HUES6 (cell line): ENCODE measurements around the gene UBR7.
"Not testable (repeated sequence)": the region's sequence is repeated elsewhere in the genome, so short reads cannot be mapped to it uniquely, and the experiment has no call there.

Experiments used
- H3K27ac ChIP-seq: 2 replicates; pipeline ENCODE4 v1.7.0; 2013; ENCODE audit warnings: low read depth, mild to moderate bottlenecking, low read length, inconsistent platforms
- H3K27me3 ChIP-seq: 2 replicates; pipeline ENCODE4 v1.6.1; 2013; ENCODE audit warnings: low read length; ENCODE audit not compliant: control insufficient read depth, insufficient read depth
- H3K36me3 ChIP-seq: 2 replicates; pipeline ENCODE4 v1.6.1; 2013; ENCODE audit warnings: low read length; ENCODE audit not compliant: control insufficient read depth, insufficient read depth
- H3K4me1 ChIP-seq: 2 replicates; pipeline ENCODE4 v1.6.1; 2013; ENCODE audit warnings: low read length; ENCODE audit not compliant: control insufficient read depth, insufficient read depth
- H3K4me3 ChIP-seq: 2 replicates; pipeline ENCODE4 v1.5.1; 2013; ENCODE audit warnings: low read depth, low read length
- H3K9ac ChIP-seq: one replicate; pipeline ENCODE4 v1.6.1; 2013; ENCODE audit warnings: mild to moderate bottlenecking, low read length
- H3K9me3 ChIP-seq: 2 replicates; pipeline ENCODE4 v1.6.1; 2013; ENCODE audit warnings: low read depth, low read length; ENCODE audit not compliant: control insufficient read depth, insufficient read depth

The UBR7 gene, protein sequence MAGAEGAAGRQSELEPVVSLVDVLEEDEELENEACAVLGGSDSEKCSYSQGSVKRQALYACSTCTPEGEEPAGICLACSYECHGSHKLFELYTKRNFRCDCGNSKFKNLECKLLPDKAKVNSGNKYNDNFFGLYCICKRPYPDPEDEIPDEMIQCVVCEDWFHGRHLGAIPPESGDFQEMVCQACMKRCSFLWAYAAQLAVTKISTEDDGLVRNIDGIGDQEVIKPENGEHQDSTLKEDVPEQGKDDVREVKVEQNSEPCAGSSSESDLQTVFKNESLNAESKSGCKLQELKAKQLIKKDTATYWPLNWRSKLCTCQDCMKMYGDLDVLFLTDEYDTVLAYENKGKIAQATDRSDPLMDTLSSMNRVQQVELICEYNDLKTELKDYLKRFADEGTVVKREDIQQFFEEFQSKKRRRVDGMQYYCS

DNA sequence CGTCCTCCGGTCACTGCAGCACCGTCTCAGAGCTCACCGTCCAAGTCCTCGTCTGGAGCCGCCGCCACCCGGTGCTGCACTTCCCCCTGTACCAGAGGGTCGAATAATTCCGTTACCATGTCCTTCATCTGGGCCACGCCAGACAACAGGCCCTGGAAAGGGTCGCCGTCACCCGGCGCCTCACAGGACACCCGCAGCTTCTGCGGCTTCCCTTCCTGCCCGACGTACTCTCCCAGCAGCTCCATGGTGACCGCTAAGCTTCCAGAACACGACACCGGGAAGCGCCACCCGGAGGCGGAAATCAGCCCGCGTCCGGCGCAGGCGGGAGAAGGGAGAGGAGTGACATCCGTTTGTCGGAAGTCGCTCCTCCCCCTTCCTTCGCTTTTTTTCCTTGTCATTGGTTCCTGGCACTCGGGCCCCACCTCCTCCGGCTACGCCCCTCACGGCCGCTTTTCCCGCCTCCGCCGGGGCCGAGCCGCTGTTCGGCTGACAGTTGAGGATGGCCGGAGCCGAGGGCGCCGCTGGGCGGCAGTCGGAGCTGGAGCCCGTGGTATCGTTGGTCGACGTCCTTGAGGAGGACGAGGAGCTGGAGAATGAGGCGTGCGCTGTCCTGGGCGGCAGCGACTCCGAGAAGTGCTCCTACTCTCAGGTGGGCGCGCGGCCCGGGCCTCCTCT lies at the start of gene UBR7, which contains the start of gene GON7:
TSS of gene UBR7 (plus strand) at position 464 of the 675 bp plus-strand sequence. CDS start at position 500, 36 bp downstream.
TSS of gene GON7 (minus strand) at position 273 of the 675 bp plus-strand sequence. CDS start at position 245, 28 bp downstream.
- Histone ChIP-seq H3K27ac (peak within 1 kb of the TSS; percentile 71; the same call in 1 of the 2 replicates), H3K36me3 (peaks cover 16% of the 10 kb centered on the region), H3K27me3 (no peaks in the 10 kb centered on the region), H3K4me3 (peak within 1 kb of the TSS; percentile 79), H3K9ac (peak within 1 kb of the TSS; percentile 90), H3K9me3 (no peaks in the 10 kb centered on the region), H3K4me1 (no peaks in the 10 kb centered on the region)

DNA sequence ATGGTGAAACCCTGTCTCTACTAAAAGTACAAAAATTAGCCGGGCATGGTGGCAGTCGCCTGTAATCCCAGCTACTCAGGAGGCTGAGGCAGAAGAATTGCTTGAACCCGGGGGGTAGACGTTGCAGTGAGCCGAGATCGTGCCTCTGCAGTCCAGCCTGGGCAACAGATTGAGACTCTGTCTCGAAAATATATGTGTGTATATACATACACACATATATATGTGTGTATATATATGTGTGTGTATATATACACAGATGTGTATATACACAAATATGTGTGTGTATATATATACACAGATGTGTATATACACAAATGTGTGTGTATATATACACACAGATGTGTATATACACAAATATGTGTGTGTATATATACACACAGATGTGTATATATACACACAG lies 48.7 kb upstream of the UBR7 start:
- H3K4me3 ChIP-seq, H3K4me1 ChIP-seq, H3K27me3 ChIP-seq, H3K9ac ChIP-seq, H3K27ac ChIP-seq, H3K36me3 ChIP-seq, H3K9me3 ChIP-seq: not testable (repeated sequence)

DNA sequence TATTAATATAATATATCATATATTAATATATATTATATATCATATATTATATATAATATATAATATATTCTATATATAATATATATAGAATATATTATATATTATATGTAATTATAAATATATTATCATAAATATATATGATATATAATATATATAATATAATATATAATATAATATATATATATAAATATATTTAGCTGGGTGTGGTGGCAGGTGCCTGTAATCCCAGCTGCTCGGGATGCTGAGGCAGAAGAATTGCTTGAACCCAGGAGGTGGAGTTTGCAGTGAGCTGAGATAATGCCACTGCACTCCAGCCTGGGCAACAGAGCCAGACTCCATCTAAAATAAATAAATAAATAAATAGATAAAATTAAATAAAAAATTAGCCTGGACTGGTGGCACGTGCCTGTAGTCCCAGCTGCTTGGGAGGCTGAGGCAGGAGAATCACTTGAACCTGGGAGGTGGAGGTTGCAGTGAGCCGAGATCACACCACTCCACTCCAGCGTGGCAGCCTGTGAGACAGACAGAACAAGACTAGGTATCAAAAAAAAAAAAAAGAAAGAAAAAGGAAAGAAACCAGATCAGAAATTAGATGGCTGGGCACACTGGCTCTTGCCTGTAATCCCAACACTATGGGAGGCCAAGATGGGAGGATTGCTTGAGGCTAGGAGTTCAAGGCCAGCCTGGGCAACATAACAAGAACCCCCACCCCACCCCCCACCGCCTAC lies 47.3 kb upstream of the UBR7 start:
- not testable (repeated sequence) for H3K9ac ChIP-seq, H3K27me3 ChIP-seq, H3K36me3 ChIP-seq, H3K4me3 ChIP-seq, H3K27ac ChIP-seq, H3K9me3 ChIP-seq, H3K4me1 ChIP-seq

DNA sequence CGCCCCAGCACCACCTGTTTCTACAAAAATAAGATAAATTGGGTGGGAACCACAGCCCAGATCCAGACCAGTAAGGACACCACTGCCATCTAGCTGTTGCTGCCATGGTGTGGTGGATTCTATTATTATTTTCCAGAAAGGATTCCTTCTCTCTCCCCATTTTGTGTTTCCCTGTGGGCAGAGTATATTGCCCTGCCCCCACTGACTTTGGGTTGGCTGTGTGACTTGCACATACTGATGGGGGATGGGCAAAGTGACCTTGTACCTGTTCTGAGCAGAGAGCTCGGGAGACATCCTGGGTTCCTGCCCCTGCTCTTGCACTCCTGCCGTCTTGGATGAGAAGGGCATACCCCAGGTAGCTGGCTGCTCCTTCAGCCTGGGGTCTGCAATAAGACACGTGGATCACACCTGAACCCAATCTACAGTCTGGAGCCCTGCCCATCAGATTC lies 46.7 kb upstream of the UBR7 start:
- Histone ChIP-seq H3K27ac (no peak overlapping the region), H3K36me3 (no peaks in the 10 kb centered on the region), H3K4me1 (peaks cover 5% of the 10 kb centered on the region), H3K9me3 (no peaks in the 10 kb centered on the region), H3K9ac (no peak overlapping the region), H3K27me3 (no peaks in the 10 kb centered on the region), H3K4me3 (no peak overlapping the region)

DNA sequence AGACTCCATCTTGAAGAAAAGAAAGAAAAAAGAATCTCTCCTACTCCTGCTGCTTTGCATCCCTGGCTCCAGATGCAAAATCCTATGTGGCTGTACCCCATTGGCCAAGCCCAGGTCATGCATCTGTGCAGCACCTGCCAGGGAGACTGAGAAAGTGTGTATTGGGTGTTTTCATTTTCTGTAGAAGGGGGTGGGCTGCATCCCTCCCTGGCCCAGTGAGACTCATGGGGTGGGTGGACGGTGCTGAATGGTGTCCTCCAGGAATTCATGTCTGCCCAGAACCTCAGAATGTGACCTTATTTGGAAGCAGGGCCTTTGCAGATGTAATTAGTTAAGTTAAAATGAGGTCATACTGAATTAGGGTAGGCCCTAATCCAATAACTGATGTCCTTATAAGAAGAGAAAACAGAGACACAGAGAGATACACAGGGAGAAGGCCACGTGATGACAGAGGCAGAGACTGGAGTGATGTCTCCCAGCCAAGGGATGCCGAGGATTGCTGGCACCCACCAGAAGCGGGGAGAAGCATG lies 45.6 kb upstream of the UBR7 start:
- Histone ChIP-seq H3K27me3 (no peaks in the 10 kb centered on the region), H3K9me3 (no peaks in the 10 kb centered on the region), H3K36me3 (no peaks in the 10 kb centered on the region), H3K4me1 (peaks cover 5% of the 10 kb centered on the region), H3K4me3 (no peak overlapping the region), H3K9ac (no peak overlapping the region), H3K27ac (no peak overlapping the region)

DNA sequence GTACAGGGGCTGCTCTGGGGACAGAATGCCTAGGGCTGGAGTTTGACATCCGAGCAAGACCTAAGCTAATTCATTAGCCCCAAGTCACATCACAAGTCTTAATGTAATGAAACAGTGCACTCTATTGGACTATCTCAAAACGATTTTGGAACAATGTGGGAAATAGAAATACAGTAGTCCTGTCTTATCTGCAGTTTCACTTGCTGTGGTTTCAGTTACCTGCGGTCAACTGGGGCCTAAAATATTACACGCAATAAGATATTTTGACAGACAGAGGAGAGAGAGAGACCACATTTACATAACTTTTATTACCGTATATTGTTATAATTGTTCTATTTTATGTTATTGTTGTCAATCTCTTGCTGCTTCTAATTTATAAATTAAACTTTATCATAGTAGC lies 43.5 kb upstream of the UBR7 start:
- Histone ChIP-seq H3K9me3 (no peaks in the 10 kb centered on the region), H3K4me3 (no peak overlapping the region), H3K27me3 (no peaks in the 10 kb centered on the region), H3K4me1 (peaks cover 5% of the 10 kb centered on the region), H3K36me3 (no peaks in the 10 kb centered on the region), H3K27ac (no peak overlapping the region), H3K9ac (no peak overlapping the region)

DNA sequence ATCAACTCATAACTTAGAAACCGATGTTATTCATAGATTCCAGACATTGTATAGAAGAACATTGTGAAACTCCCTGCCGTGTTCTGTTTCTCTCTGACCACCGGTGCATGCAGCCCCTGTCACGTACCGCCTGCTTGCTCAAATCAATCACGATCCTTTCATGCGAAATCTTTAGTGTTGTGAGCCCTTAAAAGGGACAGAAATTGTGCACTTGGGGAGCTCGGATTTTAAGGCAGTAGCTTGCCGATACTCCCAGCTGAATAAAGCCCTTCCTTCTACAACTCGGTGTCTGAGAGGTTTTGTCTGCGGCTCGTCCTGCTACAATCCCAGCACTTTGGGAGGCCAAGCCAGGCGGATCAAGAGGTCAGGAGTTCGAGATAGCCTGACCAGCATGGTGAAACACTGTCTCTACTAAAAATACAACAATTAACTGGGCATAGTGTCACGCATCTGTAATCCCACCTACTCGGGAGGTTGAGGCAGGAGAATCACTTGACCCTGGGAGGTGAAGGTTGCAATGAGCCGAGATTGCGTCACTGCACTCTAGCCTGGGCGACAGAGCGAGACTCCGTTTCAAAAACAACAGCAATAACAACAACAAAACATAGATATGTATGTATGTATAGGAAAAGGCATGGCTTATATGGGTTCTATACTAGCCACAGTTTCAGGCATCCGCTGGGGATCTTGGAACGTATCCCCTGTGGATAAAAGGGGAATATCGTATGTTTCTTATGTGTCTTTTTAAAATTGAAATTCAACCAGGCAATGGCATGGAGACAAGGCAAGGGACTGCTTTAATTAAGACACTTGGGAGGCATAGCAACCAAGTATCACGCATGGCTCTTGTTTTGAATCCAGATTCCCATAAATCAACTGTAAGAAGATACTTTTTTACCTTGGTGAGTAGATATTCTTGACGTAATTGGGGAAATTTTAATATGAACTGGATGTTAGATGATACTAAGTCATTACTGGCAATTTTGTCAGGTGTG lies 41.5 kb upstream of the UBR7 start:
- not testable (repeated sequence) for H3K36me3 ChIP-seq, H3K9me3 ChIP-seq, H3K27ac ChIP-seq, H3K9ac ChIP-seq, H3K27me3 ChIP-seq, H3K4me3 ChIP-seq, H3K4me1 ChIP-seq

DNA sequence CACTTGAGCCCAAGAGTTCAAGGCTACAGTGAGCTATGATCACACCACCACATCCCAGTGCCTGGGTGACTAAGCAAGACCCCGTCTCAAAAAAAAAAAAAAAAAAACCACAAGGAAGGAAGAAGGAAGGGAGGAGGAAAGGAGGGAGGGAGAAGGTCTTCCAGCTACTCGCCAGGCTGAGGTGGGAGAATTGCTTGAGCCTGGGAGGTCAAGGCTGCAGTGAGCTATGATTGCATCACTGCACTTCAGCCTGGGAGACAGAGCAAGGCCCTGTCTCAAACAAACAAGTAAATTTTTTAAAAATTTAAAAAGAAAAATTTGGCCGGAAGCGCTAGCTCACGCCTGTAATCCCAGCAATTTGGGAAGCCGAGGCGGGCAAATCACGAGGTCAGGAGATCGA lies 38.4 kb upstream of the UBR7 start:
- not testable (repeated sequence) for H3K9me3 ChIP-seq, H3K27me3 ChIP-seq, H3K4me1 ChIP-seq, H3K9ac ChIP-seq, H3K4me3 ChIP-seq, H3K36me3 ChIP-seq, H3K27ac ChIP-seq

DNA sequence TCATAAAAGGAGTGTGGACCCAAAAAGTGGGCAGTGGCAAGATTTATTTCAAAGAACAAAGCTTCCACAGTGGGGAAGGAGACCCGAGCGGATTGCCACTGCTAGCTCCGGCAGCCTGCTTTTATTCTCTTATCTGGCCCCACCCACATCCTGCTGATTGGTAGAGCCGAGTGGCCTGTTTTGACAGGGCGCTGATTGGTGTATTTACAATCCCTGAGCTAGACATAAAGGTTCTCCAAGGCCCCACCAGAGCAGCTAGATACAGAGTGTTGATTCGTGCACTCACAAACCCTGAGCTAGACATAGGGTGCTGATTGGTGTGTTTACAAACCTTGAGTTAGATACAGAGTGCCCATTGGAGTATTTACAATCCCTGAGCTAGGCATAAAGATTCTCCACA lies 37.4 kb upstream of the UBR7 start:
- H3K27ac ChIP-seq, H3K4me1 ChIP-seq, H3K9ac ChIP-seq, H3K27me3 ChIP-seq, H3K9me3 ChIP-seq, H3K36me3 ChIP-seq, H3K4me3 ChIP-seq: not testable (repeated sequence)

DNA sequence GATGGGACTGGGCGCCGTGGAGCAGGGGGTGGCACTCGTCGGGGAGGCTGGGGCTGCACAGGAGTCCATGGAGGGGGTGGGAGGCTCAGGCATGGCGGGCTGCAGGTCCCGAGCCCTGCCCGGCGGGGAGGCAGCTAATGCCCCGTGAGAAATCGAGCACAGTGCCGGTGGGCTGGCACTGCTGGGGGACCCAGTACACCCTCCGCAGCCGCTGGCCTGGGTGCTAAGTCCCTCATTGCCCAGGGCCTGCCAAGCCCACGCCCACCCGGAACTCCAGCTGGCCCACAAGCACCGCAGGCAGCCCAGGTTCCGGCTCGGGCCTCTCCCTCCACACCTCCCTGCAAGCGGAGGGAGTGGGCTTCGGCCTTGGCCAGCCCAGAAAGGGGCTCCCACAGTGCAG lies 36.9 kb upstream of the UBR7 start:
- not testable (repeated sequence) for H3K4me1 ChIP-seq, H3K9me3 ChIP-seq, H3K27me3 ChIP-seq, H3K27ac ChIP-seq, H3K9ac ChIP-seq, H3K4me3 ChIP-seq, H3K36me3 ChIP-seq
